Neuron (in vitro differentiated cells): ENCODE measurements around the gene TRAF1.

Experiments
- H2AFZ ChIP-seq: one replicate; pipeline ENCODE4 v1.6.1; 2013; ENCODE audit warnings: low read depth, mild to moderate bottlenecking, inconsistent platforms, low read length, moderate library complexity
- H3K27me3 ChIP-seq: one replicate; pipeline ENCODE4 v1.6.1; 2013; ENCODE audit warnings: low read length; ENCODE audit not compliant: insufficient read depth
- H3K36me3 ChIP-seq: one replicate; pipeline ENCODE4 v1.6.1; 2013; ENCODE audit warnings: low read length; ENCODE audit not compliant: insufficient read depth
- H3K4me1 ChIP-seq: one replicate; pipeline ENCODE4 v1.6.1; 2013; ENCODE audit warnings: low read length; ENCODE audit not compliant: insufficient read depth
- H3K4me3 ChIP-seq: 2 replicates; pipeline ENCODE4 v1.5.1; 2013; ENCODE audit warnings: mild to moderate bottlenecking, low read length, moderate library complexity
- H3K9me3 ChIP-seq: one replicate; pipeline ENCODE4 v1.6.1; 2013; ENCODE audit warnings: low read length

The TRAF1 gene

GRCh38 chr9:120915854-120916470, 10.6 kb downstream of the TRAF1 start:
- Histone ChIP-seq H3K4me1 (peaks cover 15% of the 10 kb centered on the region), H3K36me3 (no peaks in the 10 kb centered on the region), H3K27me3 (peaks cover 4% of the 10 kb centered on the region), H3K9me3 (peaks cover 2% of the 10 kb centered on the region), H2AFZ (no peak overlapping the region), H3K4me3 (no peak overlapping the region)

GRCh38 chr9:120914953-120915352, 11.6 kb downstream of the TRAF1 start:
- Histone ChIP-seq H3K9me3 (peaks cover 2% of the 10 kb centered on the region), H3K36me3 (no peaks in the 10 kb centered on the region), H3K4me1 (peaks cover 6% of the 10 kb centered on the region), H3K4me3 (no peak overlapping the region), H2AFZ (no peak overlapping the region), H3K27me3 (peaks cover 4% of the 10 kb centered on the region)

- H3K4me3 ChIP-seq = no peak overlapping the region
These were observed 12.2 kb downstream of the TRAF1 start for GRCh38 chr9:120914396-120914795.

GRCh38 chr9:120913647-120914264, 12.8 kb downstream of the TRAF1 start:
- H3K27me3 ChIP-seq = peaks cover 4% of the 10 kb centered on the region
- no peaks in the 10 kb centered on the region for H3K36me3 ChIP-seq
- H2AFZ ChIP-seq = no peak overlapping the region

More at GRCh38 chr9:120914396-120914795, 12.2 kb downstream of the TRAF1 start:
- Histone ChIP-seq H3K27me3 (peaks cover 4% of the 10 kb centered on the region), H2AFZ (no peak overlapping the region), H3K4me1 (peaks cover 5% of the 10 kb centered on the region), H3K9me3 (peaks cover 2% of the 10 kb centered on the region), H3K36me3 (no peaks in the 10 kb centered on the region)

GRCh38 chr9:120912958-120913646, 13.5 kb downstream of the TRAF1 start:
- H3K27me3 ChIP-seq = peaks cover 4% of the 10 kb centered on the region
- no peak overlapping the region for H2AFZ ChIP-seq
- H3K36me3 ChIP-seq = no peaks in the 10 kb centered on the region
- no peaks in the 10 kb centered on the region for H3K4me1 ChIP-seq
- H3K9me3 ChIP-seq = peaks cover 2% of the 10 kb centered on the region
- H3K4me3 ChIP-seq = no peak overlapping the region

More at GRCh38 chr9:120913647-120914264, 12.8 kb downstream of the TRAF1 start:
- Histone ChIP-seq H3K4me1 (no peaks in the 10 kb centered on the region), H3K4me3 (no peak overlapping the region), H3K9me3 (peaks cover 2% of the 10 kb centered on the region)

GRCh38 chr9:120911295-120911837, 15.2 kb downstream of the TRAF1 start:
- H3K27me3 ChIP-seq = peaks cover 4% of the 10 kb centered on the region
- H3K36me3 ChIP-seq = no peaks in the 10 kb centered on the region
- H3K4me1 ChIP-seq = no peaks in the 10 kb centered on the region
- H3K9me3 ChIP-seq = no peaks in the 10 kb centered on the region
- no peak overlapping the region for H3K4me3 ChIP-seq
- no peak overlapping the region for H2AFZ ChIP-seq

- Histone ChIP-seq H3K9me3 (no peaks in the 10 kb centered on the region), H3K4me1 (no peaks in the 10 kb centered on the region), H3K36me3 (no peaks in the 10 kb centered on the region), H3K27me3 (peaks cover 4% of the 10 kb centered on the region), H3K4me3 (no peak overlapping the region), H2AFZ (no peak overlapping the region)
These were observed 16.0 kb downstream of the TRAF1 start for GRCh38 chr9:120910643-120911042.

GRCh38 chr9:120909904-120910303, 16.7 kb downstream of the TRAF1 start:
- Histone ChIP-seq H3K9me3 (no peaks in the 10 kb centered on the region), H2AFZ (no peak overlapping the region), H3K27me3 (peaks cover 4% of the 10 kb centered on the region), H3K4me1 (no peaks in the 10 kb centered on the region), H3K4me3 (no peak overlapping the region), H3K36me3 (no peaks in the 10 kb centered on the region)

GRCh38 chr9:120905315-120906164, 21.1 kb downstream of the TRAF1 start:
- H3K9me3 ChIP-seq = peaks cover 2% of the 10 kb centered on the region
- H2AFZ ChIP-seq = no peak overlapping the region
- no peaks in the 10 kb centered on the region for H3K4me1 ChIP-seq
- H3K4me3 ChIP-seq = no peak overlapping the region
- peaks cover 3% of the 10 kb centered on the region for H3K27me3 ChIP-seq
- no peaks in the 10 kb centered on the region for H3K36me3 ChIP-seq

- Histone ChIP-seq H2AFZ (no peak overlapping the region), H3K4me3 (no peak overlapping the region), H3K9me3 (peaks cover 2% of the 10 kb centered on the region), H3K36me3 (no peaks in the 10 kb centered on the region), H3K27me3 (peaks cover 3% of the 10 kb centered on the region), H3K4me1 (no peaks in the 10 kb centered on the region)
These were observed 21.7 kb downstream of the TRAF1 start for GRCh38 chr9:120904978-120905301.

- Histone ChIP-seq H3K36me3 (no peaks in the 10 kb centered on the region), H3K9me3 (peaks cover 2% of the 10 kb centered on the region), H3K4me1 (no peaks in the 10 kb centered on the region), H3K4me3 (no peak overlapping the region), H3K27me3 (peaks cover 3% of the 10 kb centered on the region), H2AFZ (no peak overlapping the region)
These were observed 22.3 kb downstream of the TRAF1 start for GRCh38 chr9:120904061-120904977.
